NCI-H524 (cell line): Measurements from ENCODE around the gene TMCO4.
A peak's percentile ranks its signal among the peaks of the same experiment; 100 is the strongest.

Experiments
- DNase-seq, 2 experiments: peaks; one replicate each; lab custom pipeline; 2025; lab: John Stamatoyannopoulos, UW

Gene TMCO4

DNA sequence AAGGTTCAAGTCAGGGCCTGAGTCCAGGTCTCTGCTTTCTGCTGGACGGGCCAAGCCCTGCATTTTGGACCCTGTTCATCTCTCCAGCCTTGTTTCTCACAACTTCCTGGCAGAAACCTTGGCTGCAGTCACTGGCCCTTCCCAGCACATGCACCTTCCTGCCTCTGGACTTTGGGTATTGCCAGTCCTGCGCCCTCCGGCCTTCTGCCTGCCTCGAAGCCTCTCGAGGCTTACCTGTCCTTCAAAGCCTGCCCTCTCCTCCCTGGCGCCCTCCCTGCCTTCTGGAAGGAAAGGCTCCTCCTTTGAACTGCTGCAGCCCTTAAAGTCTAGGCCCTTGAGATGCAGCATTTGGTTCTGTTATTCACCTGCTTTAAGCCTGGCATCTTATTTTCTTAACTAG, 82.2 kb downstream of the TMCO4 start:
- no peak for DNase-seq

DNA sequence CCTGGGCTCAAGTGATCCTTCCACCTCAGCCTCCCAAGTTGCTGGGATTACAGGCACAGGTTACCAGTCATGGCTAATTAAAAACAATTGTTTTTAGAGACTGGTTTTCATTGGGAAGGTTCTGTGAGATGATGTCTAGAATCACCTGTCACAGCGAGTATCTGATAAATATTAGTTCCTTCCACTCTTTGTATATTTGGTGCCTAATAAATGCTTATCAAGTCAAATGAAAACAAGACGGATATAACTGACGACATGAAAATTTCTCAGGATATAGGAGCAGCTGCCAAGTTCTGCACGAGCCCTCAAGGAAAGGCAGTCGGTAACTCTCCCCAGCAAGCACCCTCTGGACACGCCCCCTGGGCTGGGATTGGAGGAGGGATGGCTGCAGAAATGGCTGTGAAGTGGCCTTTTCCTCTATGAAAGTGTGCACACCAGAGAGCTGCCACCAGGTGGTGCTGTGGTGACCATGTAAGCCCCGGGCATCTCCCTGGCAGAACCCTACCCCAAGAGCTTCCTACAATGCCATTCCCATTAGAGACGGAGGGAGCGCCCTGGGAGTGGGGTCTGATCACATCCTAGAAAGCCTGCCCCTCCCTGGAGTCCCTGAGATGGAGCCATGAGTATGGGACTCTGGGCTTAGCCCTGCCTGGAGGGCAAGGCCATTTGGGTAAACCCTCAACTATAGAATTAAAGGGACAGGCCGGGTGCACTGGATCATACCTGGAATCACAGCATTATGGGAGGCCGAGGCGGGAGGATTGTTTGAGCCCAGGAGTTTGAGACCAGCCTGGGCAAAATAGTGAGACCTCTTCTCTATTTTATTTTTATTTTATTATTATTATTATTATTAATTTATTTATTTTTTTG, 84.1 kb downstream of the TMCO4 start:
- peak; percentile 95 to 97 for DNase-seq

DNA sequence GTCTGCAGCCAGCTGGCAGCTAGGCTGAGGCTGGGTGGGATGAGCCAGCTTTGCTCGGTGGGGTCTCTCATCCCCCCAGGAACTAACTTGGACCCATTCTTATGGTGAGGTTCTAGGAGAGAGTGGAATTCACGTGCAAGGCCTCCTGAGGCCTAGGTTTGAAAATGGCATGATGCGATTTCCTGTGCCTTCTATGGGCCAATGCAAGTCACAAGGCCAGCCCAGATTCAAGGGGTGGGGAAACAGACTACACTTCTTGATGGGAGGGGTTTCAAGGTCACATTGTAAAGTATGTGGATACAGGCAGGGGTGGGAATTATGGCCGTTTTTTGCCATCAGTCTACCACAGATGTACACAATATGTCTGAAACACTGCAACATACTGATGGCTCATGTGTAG, 86.8 kb downstream of the TMCO4 start:
- no peak for DNase-seq

DNA sequence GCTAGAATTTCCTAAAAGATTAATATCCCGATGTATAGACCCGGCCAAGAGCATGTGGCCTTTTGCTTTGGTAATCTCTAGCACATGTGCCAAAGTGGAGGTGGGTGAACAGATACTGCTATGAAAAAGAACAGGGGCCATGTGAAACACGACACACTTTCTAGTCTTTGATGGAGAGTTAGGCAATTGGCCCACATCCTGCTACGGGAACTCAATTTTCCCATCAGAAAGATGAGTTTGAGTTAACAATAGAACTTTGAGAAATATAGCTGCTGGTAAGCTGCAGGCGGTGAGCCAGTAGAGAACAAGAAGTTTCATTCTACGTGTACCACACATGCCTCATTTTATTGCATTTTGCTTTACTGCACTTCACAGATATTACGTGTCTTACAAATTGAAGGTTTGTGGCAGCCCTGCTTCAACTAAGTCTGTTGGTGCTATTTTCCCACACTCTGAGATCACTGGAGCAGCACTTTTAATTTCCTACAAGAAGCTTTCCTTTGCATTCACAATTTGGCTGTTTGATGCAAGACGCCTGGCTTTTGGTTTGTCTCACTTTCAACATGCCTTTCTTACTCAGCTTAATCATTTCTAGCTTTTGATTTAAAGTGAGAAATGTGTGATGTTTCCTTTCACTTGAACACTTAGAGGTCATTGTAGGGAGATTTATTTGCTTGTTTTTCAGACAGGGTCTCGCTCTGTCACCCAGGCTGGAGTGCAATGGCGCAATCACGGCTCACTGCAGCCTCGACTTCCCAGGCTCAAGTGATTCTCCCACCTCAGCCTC, 88.7 kb downstream of the TMCO4 start:
- no peak for DNase-seq

DNA sequence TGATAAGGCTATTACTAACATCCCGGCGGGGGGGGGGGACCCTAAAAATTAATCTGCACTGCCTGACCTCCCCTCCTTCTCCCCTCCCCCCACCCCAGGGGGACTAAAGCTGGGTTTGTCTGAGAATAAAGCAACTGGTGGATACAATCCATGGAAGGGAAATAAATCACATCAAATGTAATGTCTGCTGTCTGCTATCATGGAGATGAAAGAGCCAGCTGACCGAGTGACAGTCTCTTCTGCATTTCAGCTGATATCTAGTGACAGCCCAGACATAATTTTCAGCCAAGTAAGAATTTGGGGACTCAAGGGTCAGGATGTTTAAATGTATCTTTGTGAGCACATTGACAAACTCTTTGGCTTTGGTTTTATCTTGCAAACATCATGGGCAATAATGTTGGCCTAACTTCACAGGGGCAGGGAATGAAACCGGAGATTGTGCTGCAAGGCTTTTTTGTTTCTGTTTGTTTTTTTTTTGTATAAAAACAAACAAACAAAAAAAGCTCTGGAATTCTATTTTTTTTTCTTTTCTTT, 90.4 kb downstream of the TMCO4 start:
- no peak for DNase-seq

DNA sequence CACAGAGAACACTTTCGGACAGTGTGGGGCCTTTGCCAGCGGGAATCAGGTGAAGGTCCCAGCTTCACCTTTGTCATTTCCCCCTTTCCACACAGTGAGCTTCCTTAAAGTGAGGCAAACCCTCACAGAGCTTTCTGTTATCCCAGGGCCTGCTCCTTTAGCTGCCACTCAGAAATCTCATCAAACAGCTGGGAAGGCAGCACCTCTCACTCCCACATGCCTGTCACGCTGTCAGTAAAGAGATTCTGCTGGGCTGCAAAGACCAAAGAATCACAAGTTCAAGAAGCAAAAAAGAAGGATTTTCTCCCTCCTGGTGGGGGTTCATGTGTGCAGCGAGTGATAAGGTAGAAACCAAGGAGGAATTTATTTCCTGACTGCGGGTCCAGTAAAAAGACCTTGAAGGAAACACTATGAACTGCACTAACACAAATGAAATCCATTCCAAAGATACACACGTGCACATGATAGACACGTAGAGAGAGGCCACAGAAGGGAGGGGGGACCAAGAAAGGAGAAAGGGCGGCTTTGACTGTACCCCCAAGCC, 91.1 kb downstream of the TMCO4 start:
- no peak for DNase-seq

DNA sequence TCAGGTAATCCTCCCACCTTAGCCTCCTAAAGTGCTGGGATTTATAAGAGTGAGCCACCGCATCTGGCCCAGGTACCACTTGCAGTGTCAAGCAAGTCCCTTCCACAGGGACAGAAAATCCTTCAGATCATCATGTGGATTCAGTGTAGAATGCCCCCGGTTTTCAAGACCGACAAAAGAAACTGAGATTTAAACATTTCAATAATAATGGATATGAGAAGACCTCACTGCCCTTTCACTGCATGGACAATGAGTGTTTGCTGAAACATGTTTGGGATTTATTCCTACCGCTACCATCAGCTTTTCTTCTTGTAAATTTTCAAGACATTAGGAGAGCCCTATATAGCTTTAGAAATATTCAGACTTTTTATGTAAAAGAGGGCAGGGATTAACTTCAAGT, 93.6 kb downstream of the TMCO4 start:
- no peak for DNase-seq

DNA sequence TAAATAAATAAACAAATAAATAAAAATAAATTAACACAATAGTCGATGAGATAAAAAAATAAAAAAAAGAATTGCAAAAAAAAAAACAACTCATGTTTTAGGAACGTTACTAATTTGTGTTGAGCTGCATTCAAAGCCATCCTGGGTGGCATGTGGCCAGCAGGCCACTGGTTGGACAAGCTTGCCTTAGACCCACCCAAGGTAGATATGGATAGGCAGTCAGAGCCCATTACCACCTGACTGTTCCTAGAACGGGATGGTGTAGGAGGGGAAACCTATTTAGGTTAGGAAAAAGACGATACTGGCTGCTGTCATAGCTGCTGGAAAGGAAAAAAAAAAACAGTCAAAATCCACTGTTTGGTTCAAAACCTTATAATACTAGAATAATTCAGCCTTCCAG, 94.3 kb downstream of the TMCO4 start:
- no peak for DNase-seq

DNA sequence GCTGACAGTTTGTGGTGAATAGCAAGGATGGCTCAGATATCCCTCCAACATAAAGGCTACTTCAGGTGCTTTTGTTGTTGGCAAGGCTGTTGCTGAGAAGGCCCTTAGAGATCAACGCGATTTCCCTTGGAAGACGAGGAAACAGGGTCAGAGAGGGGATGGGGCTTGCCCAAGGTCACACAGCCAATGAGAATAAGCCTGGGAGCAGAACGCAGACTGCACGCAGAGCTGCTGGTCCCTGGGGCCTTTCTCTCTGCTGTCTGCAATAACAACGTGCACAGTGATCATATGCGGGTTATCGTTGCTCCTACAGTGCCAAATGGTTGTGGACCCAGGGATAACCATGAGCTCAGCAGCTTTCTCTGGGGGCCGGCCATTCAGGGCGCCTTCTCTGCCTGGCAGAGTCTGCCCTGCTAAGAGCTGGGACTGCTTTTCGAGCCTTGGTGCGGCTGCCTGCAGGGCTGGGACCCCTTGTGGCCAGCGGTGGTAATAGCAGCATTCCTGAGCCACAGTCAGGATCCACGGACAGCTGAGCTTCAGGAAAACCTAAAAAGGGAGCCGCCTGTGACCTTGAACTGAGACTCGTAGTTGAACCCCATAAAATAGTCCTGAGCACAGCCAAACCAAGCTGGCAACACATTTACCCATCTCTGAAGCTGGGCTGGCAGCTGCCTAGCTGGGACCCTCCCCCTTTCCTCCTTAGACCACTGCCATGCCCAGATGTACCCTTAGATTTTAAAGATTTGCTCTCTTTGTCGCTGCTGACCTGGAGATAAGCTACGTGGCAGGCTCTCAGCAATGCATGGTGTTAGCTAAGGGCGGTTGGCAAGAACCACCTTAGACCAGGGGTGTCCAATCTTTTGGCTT, 95.2 kb downstream of the TMCO4 start:
- DNase-seq, result peak; percentile 10 to 58

DNA sequence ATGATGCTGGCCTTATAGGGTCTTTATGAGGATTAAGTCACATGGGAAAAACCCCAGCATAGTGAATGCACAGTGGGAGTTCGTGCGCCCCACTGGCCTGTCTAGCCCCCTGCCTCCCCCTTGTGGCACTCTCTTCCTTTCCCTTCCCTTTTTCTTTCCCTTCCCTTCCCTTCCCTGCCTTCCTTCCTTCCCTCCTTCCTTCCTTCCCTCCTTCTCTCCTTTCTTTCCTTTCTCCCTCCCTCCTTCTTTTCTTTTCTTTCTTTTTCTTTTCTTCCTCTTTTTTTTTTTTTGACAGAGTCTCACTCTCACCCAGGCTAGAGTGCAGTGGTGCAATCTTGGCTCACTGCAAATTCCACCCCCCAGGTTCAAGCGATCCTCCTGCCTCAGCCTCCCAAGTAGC, 96.4 kb downstream of the TMCO4 start:
- DNase-seq, result no peak

DNA sequence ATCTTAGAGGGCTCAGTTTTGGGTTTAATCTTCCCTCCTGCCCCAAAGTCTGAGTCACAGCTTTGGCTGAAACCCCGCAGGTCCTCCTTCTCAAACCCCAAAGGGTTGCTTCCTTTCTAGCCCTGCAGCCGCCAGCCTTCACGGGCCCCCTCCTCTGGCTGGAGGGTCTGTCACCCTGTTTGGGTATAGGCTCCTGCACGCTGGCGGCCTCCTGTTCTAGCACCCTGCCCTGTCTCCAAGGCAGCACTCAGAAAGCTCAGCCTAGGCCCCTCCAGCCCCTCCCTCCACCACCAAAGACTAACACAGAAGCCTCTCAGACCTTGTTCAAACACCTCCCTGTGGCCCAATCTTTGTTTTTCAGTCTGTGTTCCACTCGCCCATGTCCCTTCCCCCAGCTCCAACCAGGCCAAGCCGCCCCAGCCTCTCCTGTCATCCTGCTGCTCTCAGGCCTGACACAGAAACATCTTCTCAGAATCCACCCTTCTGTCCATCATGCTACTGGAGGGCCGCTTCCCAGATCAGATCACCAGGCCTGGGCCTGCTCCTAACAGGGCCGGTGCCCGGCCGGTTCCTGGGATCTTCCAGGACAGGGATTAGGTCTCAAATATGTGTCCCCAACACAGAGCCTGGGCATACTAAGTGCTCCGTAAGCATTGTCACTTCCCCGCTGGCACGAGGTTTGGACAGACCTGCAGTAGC, 99.5 kb downstream of the TMCO4 start:
- no peak for DNase-seq

DNA sequence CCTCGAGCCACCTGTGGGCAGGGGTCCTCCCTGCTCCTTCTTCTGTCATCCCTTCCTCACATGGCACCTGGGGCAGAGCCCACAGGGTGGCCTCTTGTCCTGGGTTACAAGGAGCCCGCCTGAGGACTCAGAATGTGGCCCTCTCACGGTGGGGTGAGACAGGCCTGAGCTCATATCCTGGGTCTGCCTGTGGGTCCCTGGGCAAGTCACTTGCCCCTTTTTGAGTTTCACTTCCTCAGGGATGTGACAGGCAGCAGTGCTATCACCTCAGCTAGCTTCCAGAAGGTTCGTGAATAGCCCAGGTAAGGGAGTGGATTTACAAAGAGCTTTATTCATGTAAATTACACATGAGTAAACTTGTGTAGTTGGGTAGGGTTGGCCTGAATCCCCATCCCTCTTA, 101.5 kb downstream of the TMCO4 start:
- no peak for DNase-seq

DNA sequence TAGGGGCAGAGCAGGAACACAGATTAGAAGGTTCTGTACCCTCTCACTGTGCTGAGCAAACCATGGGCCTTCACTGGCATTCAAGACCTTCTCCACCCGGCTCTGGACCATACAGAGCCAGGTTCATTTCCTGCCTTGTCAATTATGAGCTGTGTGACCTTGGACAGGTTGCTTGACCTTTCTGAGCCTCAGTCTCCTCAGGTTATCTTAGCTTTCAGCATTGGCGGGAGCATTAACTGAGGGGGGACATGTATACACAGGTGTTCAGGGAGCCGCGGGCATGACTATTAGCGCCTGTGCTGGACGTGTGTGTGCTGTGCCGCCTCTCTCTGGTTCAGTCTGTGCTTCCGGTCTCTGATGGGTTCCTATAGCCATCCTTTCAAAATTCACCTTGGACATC, 102.9 kb downstream of the TMCO4 start:
- no peak for DNase-seq

DNA sequence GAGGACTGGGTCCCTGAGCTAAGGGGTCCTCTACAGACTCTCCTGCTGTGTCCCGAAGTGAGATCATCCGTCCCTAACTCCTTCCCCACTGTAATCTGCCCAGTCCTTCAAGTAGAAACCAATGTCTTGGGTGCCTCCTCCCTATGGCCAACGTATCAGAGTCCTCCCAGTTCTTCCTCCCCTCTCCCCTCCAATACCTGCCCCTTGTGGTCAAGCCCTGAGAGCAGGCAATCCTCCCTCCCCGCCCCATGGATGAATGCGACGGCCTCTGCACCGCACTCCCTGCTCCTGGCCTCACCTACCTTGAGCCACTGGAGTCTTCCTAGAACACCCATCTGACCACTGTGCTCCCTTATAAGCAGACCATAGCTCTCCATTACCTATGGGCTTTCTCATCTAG, 103.9 kb downstream of the TMCO4 start:
- DNase-seq, result no peak

DNA sequence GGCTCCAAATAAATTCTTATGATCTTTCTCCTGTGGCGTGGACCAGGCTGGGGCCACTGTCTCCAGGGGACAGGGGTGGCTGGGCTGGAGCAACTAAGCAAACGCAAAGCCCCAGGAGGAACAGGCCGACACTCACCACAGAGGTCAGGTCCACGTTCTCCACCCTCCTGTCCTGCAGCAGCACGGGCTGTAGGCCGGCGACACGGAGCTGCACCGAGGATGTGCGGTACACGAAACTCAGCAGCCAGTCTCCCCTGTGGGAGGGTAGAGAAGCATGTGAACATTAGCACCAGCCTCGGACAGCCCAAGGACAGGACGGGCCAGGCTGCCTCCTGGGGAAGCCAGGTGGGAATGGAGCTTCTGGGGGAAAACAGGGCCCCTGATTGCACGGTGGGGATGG, 105.4 kb downstream of the TMCO4 start:
- no peak for DNase-seq

DNA sequence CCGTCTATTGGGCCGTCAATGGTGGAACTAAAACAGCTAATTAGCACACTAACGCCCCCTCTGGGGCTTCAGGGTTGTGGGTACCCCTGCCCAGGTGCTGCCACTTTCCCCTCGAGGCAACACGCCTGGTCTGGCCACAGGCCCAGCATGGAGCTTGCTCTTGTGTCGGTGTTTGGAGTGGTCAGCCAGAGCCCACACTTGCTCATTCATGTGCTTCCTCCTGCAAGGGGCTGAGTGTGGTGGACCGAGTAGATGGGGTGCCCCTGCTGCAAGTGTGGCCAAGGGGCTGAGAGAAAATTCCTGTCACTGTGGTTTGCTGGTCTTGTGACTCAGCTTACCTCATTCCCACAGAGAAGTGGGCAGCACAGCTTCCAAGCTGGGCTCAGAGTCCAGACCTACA, 109.4 kb downstream of the TMCO4 start:
- DNase-seq, result no peak

DNA sequence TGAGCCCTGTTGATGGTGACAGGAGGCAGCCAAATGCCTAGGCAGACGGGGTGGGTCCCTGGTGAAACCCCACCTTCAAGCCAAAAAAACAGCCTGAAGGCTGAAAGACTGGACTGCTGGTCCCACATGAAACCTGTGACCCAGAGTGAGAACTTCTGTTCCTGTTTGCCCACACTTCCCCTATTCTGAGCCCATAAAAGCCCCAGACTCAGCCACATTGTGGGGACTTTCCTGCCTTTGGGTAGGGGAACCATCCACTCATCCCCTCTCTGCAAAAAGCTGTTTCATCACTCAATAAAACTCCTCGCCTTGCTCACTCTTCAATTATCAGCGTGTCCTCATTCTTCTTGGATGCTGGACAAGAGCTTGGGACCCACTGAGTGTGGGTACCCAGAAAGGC, 109.9 kb downstream of the TMCO4 start:
- no peak for DNase-seq

DNA sequence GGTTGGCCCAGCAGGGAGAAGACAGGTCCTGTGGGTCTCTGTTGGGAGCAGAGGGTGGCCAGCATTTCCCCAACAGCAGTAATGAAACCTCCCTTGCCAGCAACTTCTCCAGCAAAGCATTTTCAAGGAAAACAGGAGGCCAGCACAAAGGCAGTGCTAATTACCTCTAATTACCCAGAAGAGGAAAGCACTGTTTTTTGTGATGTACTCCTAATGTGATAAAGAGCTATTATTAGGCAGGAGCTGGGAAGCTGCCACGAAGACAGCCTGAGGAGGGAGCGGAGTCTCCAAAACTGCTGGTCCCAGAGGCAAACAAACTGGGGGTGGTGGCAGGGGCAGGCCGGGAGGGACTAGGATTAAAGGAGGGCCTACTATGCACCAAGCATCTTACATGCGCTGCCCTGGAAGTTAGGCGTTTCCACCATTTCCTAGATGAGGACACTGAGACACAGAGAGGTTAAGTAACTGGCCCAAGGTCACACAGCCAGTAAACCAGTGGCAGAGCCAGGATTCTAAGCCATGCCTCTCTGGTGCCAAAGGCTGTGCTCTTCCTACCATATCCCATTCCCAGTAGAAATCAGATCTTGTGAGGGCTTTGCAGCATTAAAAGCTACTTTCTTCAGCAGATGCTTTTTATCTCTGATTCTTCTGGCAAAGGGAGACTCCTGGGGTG, 110.5 kb downstream of the TMCO4 start:
- no peak for DNase-seq

DNA sequence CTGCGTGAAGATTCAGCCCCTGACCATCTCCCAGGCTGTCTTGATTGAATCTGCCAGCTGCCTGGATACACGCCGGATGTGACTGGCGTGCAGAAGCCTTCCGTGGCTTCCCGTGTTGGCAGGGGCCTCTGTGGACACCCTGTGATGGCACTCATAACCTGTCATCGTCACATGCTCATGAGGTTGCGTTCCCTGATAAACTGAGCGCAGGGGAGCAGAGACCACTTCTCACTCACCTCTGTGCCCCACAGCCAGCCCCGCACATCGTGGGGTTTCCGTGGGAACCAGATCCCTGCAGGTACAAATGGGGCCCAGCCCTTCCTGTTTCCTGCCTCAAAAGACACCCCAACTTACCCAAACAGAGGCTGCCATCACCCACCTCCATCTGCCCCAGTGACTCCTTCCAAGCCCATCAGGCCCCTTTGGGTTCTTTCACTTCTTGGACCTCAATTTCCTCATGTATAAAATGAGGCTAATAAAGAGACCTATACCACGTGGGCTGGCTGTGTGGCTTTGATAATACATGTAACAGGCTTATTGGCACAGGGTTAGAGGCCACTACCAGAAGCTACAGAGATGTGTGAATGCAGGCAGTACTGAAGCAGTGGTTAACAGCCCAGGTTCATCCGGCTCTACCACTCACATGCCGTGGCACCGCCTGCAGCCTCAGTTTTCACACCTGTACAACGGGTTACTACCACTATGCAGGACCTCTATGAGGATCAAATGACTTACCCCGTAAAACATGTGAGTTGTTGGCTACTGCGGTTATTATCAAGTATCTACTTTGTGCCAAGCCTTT, 111.5 kb downstream of the TMCO4 start:
- no peak for DNase-seq

DNA sequence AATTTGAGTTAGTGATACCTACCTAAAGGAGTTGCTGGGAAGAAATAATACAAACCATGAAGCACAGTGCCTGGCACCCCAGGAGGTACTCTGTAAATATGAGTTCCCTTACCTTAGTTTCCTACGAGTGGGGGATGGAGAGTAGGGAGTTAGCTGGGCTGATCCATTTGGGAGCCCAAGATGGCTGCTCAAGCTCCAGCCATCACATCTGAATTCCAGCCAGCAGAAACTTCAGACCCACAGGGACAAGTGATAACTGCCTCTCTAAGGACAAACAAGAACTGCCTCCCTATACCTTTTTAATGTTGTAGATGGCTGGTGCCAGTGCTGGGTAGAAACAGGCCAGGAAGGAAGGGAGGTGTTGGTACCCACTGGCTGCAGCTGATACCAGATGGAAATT, 112.3 kb downstream of the TMCO4 start:
- DNase-seq, result no peak
